Ishikawa (cell line): Measurements from ENCODE around the gene PPP3R2.

Source experiments
- CEBPB ChIP-seq: IDR thresholded peaks from 2 replicates; pipeline ENCODE4 v1.6.1; 2012
- CREB1 ChIP-seq: IDR thresholded peaks from 2 replicates; pipeline ENCODE4 v1.6.1; 2012; ENCODE audit warnings: low read depth
- EGR1 ChIP-seq: IDR thresholded peaks from 2 replicates; pipeline ENCODE4 v1.6.1; 2012
- EP300 ChIP-seq: IDR thresholded peaks from 2 replicates; pipeline ENCODE4 v1.6.1; 2012; ENCODE audit warnings: borderline replicate concordance
- FOXM1 ChIP-seq: IDR thresholded peaks from 2 replicates; pipeline ENCODE4 v1.6.1; 2012; ENCODE audit warnings: low read depth, borderline replicate concordance
- NFIC ChIP-seq: IDR thresholded peaks from 2 replicates; pipeline ENCODE4 v1.6.1; 2012
- RAD21 ChIP-seq: IDR thresholded peaks from 2 replicates; pipeline ENCODE4 v1.6.1; 2012; ENCODE audit warnings: low read depth
- TAF1 ChIP-seq: IDR thresholded peaks from 2 replicates; pipeline ENCODE4 v1.6.1; 2012; ENCODE audit warnings: low read depth, mild to moderate bottlenecking
- TCF12 ChIP-seq: IDR thresholded peaks from 2 replicates; pipeline ENCODE4 v1.6.1; 2012; ENCODE audit warnings: low read depth
- TEAD4 ChIP-seq: IDR thresholded peaks from 2 replicates; pipeline ENCODE4 v1.6.1; 2012
- YY1 ChIP-seq: IDR thresholded peaks from 2 replicates; pipeline ENCODE4 v1.6.1; 2012; ENCODE audit warnings: low read depth
- ZBTB7A ChIP-seq: IDR thresholded peaks from 2 replicates; pipeline ENCODE4 v1.6.1; 2012; ENCODE audit warnings: low read depth
- TF ChIP-seq, protein P1 (sequence below): IDR thresholded peaks from 2 replicates; pipeline ENCODE4 v1.6.1; 2012
- TF ChIP-seq, protein P2 (sequence below): IDR thresholded peaks from 2 replicates; pipeline ENCODE4 v1.6.1; 2012; ENCODE audit warnings: low read depth, mild to moderate bottlenecking
- TF ChIP-seq, protein P3 (sequence below): IDR thresholded peaks from 2 replicates; pipeline ENCODE4 v1.6.1; 2012

PPP3R2 gene, protein sequence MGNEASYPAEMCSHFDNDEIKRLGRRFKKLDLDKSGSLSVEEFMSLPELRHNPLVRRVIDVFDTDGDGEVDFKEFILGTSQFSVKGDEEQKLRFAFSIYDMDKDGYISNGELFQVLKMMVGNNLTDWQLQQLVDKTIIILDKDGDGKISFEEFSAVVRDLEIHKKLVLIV

DNA sequence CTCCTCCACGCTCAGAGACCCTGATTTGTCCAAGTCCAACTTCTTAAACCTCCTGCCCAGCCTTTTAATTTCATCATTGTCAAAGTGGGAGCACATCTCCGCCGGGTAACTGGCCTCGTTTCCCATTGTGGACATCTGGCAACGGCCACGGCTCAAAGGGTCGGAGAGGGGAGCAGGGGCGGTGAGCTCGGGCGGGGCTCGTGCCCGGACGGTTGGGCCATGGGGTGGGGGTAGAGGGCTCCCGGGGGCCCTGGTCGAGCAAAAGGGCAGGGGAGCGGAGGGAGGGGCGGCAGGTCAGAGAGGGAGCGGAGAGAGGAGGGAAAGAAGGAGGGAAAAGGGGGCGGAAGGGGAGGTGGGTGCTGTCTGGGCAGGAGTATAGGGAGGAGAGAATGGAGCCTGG, at the start of gene PPP3R2:
Gene PPP3R2, minus strand, starts transcription at position 174 of the 400 bp plus-strand sequence. Its CDS starts 48 bp downstream, at position 126.
- no peak for TF ChIP-seq CEBPB
- TF ChIP-seq, protein P1, sequence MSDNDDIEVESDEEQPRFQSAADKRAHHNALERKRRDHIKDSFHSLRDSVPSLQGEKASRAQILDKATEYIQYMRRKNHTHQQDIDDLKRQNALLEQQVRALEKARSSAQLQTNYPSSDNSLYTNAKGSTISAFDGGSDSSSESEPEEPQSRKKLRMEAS = no peak
- TF ChIP-seq, protein P2, sequence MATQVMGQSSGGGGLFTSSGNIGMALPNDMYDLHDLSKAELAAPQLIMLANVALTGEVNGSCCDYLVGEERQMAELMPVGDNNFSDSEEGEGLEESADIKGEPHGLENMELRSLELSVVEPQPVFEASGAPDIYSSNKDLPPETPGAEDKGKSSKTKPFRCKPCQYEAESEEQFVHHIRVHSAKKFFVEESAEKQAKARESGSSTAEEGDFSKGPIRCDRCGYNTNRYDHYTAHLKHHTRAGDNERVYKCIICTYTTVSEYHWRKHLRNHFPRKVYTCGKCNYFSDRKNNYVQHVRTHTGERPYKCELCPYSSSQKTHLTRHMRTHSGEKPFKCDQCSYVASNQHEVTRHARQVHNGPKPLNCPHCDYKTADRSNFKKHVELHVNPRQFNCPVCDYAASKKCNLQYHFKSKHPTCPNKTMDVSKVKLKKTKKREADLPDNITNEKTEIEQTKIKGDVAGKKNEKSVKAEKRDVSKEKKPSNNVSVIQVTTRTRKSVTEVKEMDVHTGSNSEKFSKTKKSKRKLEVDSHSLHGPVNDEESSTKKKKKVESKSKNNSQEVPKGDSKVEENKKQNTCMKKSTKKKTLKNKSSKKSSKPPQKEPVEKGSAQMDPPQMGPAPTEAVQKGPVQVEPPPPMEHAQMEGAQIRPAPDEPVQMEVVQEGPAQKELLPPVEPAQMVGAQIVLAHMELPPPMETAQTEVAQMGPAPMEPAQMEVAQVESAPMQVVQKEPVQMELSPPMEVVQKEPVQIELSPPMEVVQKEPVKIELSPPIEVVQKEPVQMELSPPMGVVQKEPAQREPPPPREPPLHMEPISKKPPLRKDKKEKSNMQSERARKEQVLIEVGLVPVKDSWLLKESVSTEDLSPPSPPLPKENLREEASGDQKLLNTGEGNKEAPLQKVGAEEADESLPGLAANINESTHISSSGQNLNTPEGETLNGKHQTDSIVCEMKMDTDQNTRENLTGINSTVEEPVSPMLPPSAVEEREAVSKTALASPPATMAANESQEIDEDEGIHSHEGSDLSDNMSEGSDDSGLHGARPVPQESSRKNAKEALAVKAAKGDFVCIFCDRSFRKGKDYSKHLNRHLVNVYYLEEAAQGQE = no peak

DNA sequence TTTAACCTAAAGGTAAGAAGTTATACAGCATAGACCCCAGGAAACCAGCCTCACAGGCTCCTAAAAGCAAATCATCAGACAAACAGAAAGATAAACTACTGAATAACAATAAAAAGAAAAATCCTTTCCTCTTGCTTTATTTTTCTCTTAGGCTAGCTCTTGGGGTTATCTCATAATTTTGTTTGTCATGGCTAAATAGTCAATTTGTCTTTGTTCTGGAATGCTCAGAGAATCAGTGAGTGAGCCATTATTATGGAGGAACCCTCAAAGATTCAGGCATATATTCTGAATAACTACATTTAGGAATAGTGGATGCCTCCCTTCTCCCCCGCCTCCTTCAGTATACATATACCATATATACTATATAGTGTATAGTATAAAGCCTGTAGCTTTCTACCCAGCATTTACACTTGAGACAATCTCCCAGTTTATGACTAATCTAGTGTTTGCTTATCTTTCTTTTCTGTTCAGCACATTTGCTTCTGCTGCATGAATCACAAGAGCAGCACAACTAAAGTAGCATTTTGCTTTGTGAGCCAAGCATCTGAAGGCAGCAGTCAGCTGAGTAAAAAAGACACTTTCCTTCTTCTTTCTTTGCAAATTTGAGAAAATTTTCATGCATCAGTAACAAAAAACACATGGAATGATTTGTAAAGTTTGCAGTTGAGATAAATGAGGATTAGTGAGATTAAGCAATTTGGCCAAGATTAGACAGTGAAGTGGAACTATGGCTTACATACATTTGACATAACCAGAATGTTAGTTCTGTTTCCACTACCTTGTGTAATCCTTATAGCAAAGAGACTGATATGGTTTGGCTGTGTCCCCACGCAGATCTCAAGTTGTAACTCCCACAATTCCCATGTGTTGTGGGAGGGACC, 45.3 kb upstream of the PPP3R2 start:
- TF ChIP-seq NFIC (no peak), YY1 (no peak), EP300 (no peak), ZBTB7A (no peak), TEAD4 (no peak), TCF12 (no peak), FOXM1 (no peak), CREB1 (no peak), TAF1 (no peak), CEBPB (no peak), EGR1 (no peak), RAD21 (no peak)
- TF ChIP-seq, protein P3, sequence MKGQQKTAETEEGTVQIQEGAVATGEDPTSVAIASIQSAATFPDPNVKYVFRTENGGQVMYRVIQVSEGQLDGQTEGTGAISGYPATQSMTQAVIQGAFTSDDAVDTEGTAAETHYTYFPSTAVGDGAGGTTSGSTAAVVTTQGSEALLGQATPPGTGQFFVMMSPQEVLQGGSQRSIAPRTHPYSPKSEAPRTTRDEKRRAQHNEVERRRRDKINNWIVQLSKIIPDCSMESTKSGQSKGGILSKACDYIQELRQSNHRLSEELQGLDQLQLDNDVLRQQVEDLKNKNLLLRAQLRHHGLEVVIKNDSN = no peak
- TF ChIP-seq, protein P1 = no peak
- TF ChIP-seq, protein P2 = no peak

DNA sequence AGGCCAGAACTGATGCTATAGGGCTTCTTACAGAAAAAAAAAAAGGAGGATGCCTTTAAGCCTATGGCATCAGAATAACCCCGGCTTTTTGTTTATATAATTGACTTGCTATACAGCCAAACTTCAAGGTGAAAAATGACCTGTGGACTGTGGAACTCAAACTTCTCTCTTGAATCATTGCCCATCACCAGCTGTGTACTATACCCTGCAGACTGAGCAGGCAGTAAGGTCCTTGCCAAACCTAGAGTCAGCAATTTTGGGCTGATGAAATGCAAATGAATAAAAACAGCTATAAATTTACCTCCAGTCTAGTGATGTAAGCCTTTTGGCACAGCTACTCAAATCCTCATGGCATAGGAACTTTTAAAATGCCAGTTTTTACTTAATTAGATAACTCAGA, 44.5 kb upstream of the PPP3R2 start:
- TF ChIP-seq CEBPB (no peak), CREB1 (no peak), TCF12 (no peak), EGR1 (no peak), YY1 (no peak), EP300 (no peak), FOXM1 (no peak), TAF1 (no peak)
- TF ChIP-seq, protein P2 = no peak
- TF ChIP-seq, protein P1 = no peak

DNA sequence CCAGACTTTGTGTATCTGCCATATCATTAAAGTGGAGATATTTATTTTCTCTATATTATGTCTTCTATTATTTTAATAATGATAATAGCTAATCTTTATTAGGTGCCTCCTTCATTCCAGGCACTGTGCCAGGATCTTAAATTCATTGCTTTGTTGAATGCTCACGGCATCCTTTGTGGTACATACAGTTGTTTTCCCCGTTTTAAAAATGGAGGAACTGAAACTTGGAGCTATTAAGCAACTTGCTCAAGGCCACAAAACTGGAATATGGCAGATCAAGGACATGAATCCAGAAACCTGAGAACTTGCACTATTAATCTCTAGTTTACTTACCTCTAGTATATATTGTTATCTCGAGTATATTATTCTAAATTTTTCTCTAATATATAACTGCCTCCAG, 41.5 kb upstream of the PPP3R2 start:
- no peak for TF ChIP-seq EP300
- TF ChIP-seq CREB1 = no peak
- no peak for TF ChIP-seq TEAD4
- TF ChIP-seq CEBPB = no peak
- no peak for TF ChIP-seq EGR1
- TF ChIP-seq, protein P3 = no peak
- TF ChIP-seq, protein P1 = no peak
- TF ChIP-seq YY1 = no peak
